ENCODE results near the gene OXT. TPM values are rescaled to one million over a fixed set of nuclear protein-coding genes. Genes with fewer than 3 reads are reported as not detected.
"Not testable (repeated sequence)": the region's sequence is repeated elsewhere in the genome, so short reads cannot be mapped to it uniquely, and the experiment has no call there.

Gene OXT
- total RNA-seq, 2 experiments from 2014 or later: 0.46 TPM; not detected in 1

DNA sequence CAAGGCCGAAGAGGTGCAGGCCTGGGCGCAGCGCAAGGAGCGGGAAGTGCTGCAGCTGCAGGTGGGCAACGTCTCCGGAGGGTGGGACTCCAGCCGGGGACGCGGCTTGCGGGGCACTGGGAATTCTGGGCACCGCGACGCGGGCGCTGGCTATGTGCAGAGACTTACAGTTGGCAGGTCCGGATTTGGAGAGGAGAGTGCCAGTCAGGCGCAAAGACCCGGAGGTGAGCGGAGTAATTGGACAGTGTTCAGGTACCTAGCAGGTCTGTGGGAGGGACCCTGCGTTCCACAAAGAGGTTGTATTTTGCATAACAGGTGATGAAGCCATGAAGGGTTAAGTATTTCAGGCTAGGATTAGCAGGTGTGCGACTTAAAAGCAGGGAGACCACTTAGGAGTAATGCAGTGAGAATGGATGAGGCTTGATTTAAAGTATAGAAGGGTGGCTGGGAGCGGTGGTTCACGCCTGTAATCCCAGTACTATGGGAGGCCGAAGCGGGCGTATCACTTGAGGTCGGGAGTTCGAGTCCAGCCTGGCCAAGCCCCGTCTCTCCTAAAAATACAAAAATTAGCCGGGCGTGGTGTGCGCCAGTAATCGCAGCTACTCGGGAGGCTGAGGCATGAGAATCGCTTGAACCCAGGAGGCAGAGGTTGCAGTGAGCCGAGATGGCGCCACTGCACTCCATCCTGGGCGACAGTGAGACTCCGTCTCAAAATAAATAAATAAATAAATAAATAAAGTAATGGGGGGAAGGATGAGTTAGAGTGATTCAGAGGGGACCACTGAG lies 24.6 kb upstream of the OXT start:
- ChIA-PET CTCF (no interaction called here), POLR2A (interaction anchor here (0.6 to 1.3 kb wide), 2 partner anchors 55 to 157 kb away, joined by 3 to 4 read pairs; no protein-coding TSS in a partner anchor)

DNA sequence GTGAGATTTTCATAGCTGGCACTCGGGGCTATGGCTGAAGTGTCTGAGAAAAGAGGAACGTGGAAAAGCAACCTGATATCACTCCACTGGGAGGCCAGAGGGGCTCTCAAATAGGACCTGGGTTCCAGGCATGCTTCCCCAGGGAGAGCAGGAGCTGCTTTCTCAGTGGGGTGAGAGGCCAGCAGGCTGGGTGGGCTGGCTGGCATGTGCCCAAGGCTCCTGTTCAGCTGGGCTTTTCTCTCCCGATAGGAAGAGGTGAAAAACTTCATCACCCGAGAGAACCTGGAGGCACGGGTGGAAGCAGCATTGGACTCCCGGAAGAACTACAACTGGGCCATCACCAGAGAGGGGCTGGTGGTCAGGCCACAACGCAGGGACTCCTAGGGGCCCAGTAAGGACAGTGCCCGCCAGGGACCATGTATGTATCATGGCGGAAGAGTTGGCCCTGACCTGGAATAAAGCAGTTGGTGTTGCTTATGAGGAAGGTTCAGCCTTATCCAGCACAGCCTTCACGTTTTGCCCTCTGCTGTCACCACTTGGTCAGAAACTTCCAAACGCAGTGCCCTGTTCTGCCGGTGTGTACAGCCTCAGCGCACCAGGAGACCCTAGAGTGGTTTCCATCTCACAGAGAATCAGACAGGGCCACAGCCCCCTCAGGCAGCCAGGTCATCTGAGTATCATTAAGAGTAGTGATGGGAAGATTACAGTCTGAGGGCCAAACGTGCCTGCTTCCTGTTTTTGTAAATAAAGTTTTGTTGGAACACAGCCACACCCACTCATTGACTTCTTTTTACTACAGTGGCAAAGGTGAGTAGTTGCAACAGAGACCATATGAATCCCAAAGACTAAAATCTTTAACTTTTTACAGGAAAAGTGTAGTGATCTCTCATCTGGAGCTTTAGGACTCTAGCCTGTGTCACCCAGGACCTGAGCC lies 23.7 kb upstream of the OXT start:
- CTCF ChIA-PET: no interaction called here

DNA sequence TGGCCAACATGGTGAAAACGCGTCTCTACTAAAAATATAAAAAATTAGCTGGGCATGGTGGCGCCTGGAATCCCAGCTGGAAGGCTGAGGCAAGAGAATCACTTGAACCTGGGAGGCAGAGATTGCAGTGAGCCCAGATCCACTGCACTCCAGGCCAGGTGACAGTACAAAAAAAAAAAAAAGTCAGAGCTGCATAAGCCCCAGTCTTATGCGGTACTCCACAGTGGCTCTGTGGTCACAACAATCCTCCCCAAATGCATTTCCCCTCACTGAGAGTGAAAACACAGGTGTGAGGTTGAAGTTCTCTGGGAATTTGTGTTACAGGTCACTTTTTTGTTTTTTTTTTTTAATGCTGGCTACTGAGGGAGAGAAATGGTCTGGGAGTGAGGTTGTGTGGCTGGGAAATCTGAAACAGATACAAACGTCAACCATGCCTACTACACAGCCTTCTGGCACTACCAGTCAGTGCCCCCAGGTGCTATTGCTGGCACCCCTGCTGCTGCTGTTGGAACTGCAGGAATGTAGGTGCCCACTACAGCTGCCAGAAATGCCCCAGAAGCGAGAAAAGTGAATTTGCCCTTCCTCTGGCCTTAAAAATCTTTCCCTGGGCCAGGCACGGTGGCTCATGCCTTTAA lies 19.9 kb upstream of the OXT start:
- ChIA-PET CTCF (interaction anchor here (0.6 kb wide), 1 partner anchor 29 kb away, joined by 3 read pairs; no protein-coding TSS in a partner anchor), POLR2A (interaction anchor here (0.7 kb wide), 2 partner anchors 64 to 265 kb away, joined by 4 to 5 read pairs; no protein-coding TSS in a partner anchor)

More for the DNA sequence above, 23.7 kb upstream of the OXT start:
- POLR2A ChIA-PET: interaction anchor here (1.3 kb wide), 1 partner anchor 156 kb away, joined by 3 read pairs; no protein-coding TSS in a partner anchor

DNA sequence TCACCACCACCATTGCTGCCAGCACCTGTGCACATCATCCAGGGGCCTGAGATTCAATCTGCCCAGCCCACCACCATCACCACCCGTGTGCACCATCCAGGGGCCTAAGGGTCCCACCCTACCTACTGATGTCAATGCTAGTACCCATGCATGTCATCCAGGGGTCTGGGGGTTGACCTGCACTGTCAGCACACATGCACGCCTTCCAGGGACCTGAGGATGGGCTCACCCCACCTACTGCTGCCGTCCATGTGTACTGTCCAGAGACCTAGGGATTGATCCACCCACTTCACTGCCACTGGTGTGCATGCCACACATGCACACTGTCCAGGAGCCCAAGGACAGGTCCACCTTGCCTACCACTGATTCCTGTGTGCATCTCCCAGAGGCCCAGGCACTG lies 11.9 kb upstream of the OXT start:
- ChIA-PET POLR2A (no interaction called here), CTCF (no interaction called here)

DNA sequence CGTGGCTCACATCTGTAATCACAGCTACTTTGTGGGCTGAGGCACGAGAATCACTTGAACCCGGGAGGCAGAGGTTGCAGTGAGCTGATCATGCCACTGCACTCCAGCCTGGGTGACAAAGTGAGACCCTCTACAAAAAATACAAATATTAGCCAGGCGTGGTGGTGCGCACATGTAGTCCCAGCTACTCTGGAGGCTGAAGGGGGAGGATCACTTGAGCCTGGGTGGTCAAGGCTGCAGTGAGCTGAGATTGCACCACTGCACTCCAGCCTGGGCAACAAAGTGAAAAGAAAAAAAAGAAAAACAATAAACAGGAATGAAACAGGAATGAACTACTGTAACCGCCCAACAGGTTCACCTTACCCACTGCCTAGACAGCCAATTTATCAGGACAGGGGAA lies 7.3 kb upstream of the OXT start:
- CTCF ChIA-PET: interaction anchor here (1.7 kb wide), 1 partner anchor 10 kb away, joined by 7 read pairs; no protein-coding TSS in a partner anchor
- POLR2A ChIA-PET: not testable (repeated sequence)

DNA sequence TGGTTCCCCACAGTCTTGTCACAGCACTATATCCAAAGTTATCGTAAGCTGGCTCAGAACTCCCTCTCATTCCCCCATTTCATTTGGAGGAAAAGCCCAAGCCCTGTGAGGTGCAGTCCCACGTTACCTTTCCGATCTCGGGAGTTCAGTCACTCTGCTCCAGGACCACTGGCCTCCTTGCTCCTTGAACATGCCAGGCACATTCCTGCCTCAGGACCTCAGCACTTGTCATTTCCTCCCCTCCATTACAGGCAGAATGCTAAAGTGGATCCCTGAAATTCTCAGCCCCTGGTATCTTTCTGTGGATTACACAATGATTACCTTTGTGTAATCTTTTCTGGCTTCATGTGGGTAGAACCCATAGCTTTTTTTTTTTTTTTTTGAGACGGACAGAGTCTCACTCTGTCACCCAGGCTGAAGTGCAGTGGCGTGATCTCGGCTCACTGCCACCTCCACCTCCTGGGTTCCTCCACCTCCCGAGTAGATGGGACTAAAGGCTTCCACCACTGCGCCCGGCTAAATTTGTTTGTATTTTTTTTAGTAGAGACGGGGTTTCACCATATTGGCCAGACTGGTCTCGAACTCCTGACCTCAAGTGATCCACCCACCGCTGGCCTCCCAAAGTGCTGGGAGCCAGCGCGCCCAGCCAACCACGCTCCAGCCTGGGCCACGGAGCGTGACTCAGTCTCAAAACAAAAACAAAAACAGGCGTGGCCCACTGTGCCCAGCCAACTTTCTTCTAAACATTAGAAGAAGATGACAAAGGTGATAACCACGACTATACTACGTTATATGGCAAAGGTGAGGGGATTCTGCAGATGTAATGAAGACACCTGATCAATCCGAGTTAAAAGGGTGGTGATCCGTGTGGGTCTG lies 4.0 kb upstream of the OXT start:
- ChIA-PET CTCF (no interaction called here), POLR2A (no interaction called here)

DNA sequence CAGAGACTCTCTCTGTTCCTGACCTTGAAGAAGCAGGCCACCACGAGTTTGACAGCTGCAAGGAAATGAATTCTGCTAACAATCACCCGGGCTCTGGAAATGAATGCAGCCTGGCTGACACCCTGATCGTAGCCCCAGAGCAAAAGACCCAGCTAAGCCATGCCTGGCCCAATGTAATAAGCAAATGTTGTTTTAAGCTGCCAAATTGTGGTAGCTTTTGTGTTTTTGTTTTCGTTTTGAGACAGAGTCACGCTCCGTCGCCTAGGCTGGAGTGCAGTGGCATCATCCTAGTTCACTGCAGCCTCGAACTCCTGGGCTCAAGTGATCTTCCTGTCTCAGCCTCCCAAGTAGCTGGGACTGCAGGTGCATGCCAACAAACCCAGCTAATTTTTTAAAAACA lies 3.3 kb upstream of the OXT start:
- ChIA-PET POLR2A (interaction anchor here (0.6 kb wide), 1 partner anchor 109 kb away, joined by 7 read pairs; no protein-coding TSS in a partner anchor), CTCF (interaction anchor here (1.4 kb wide), 1 partner anchor 33 kb away, joined by 3 read pairs; no protein-coding TSS in a partner anchor)

DNA sequence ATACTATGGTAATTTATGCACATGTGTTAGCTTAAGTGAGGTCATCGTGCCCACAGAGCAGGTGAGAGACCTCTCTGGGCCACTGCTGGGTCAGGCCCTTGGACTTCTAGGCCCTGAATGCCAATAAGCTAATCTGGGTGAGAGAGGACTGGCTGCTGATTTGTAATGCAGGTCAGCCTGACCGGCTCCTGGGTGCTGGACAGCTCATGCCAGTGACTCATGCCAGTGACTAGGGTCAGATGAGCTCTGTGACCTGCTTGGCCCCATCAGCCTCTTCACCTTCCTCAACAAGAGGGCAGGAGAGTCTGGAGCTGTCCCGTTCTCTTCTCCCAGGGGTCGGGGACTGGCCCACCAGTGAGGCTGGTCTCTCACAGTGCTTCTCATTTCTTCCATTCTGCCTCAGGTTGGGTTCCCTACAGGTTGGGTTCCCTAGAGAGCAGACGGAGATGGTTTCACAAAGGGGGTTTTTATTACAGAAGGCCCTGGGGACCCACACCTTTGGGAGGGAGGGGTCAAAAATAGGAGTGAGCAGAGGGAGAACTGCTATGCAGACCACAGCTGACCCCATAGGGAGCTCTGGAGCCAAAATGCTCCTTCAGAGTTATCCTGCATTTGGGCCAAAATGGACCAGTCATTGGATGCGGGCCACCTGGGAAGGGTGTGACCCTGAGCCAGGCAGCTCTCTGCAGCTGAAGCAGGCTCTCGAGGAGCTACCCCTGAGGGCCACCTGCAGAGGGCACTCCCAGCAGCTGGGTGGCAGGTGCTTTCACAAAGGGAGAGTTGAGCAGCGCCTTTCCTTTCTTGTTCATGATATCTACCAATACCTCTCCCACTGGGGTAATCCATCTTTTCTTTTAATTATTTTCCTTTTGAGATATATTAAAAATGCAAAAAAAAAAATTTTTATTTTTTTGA lies 2.2 kb upstream of the OXT start:
- ChIA-PET CTCF (interaction anchor here (1.0 to 1.6 kb wide), 3 partner anchors 15 to 184 kb away, joined by 3 to 6 read pairs (median 3); no protein-coding TSS in a partner anchor), POLR2A (interaction anchor here (0.8 to 1.2 kb wide), 2 partner anchors 20 to 23 kb away, joined by 3 read pairs; no protein-coding TSS in a partner anchor)

DNA sequence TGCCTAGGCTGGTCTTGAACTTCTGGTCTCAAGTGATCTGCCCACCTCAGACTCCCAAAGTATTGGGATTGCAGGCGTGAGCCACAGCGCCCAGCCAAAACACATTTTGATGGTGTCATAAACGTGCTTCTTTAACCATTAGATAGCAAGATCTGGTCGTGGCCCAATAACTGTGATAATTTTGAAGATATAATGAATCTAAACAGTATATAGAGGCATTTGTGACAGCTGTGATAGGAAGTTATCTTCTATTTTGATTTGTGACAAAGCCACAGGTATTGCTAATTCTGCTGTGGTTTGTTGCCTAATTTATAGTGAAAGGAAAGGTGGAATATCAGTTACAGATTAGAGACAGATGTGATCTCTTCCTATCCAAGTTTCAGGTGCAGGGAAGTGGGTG lies 695 bp upstream of the OXT start:
- POLR2A ChIA-PET: no interaction called here
- CTCF ChIA-PET: interaction anchor here (1.0 kb wide), 1 partner anchor 91 kb away, joined by 4 read pairs; no protein-coding TSS in a partner anchor

DNA sequence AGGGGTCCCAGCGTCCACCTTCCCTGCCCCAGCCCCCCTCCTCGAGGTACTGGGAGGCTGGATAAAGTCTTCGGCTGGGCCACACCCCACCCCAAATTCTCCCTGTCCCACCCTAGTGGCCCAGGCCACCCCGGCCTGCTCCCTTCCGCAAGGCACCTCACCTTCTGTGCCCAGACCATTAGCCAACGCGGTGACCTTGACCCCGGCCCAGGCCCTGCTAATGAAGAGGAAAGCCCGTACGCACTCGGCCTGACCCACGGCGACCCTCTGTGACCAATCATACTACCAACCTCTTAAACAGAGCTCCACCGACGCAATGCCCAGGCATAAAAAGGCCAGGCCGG lies 182 bp upstream of the OXT start:
- POLR2A ChIA-PET: no interaction called here
- CTCF ChIA-PET: interaction anchor here (1.5 kb wide), 1 partner anchor 21 kb away, joined by 4 read pairs; no protein-coding TSS in a partner anchor

DNA sequence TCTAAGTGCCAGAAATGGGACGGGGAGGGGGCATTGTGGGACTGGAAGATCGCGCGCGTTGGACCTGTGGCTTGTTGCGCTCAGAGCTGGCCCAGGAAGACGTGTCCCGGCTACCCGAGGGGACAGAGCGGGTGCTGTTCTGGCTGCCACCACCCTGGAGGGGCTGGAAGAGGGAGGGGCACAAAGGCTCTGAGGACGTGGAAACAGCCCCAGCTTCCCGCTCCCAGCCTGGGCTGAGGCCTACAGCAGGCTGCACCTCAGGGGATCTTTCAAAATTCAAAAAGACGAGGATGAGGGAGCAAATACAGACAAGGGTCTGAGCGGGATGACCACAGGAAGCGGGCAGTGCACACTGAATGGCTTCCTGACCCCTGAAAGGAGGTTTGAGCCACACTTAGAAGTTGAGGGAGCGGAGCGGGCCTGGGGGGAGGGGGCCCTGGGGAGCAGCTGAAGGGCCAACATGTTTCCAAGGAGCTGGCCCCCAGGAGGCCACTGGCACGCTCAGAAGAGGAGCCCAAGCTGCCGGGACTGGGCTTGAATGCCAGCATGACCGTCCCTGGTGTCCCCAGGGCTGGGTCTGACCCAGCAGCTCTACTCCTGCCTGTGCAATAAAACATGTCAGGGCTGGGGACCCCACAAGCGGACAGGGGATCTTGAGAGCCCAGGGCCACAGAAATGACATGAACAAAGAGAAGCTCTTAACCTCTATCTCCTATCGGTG lies 1.3 kb downstream of the OXT start:
- ChIA-PET POLR2A (no interaction called here), CTCF (interaction anchor here (1.5 kb wide), 1 partner anchor 20 kb away, joined by 4 read pairs; no protein-coding TSS in a partner anchor)

DNA sequence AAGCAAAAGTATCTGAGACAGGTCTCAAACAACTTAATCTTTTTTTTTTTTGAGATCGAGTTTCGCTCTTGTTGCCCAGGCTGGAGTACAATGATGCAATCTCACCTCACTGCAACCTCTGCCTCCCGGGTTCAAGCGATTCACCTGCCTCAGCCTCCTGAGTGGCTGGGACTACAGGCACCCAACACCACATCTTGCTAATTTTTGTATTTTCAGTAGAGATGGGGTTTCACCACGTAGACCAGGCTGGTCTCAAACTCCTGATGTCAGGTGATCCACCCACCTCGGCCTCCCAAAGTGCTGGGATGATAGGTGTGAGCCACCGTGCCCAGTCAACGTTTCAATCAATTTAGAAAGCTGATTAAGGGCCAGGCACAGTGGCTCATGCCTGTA lies 1.8 kb downstream of the OXT start:
- CTCF ChIA-PET: not testable (repeated sequence)

DNA sequence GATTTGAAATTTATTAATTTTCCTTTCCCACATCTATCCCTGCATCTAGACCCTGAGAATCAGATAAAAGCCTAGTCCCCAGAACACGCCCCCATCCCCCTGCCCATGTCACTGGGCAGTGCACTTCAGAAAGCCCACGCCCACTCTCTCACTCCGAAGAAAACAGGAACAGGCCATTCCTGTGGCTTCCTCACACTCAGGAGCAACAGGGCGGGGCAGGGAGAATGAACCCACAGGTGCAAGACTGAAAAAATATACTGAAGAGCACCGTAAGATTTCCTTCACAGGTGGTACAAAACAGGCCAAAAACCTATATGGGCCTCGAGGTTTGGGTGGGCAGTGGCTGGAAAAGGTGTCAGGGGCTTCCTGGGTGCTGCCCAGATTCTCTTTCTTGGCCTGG lies 3.4 kb downstream of the OXT start:
- CTCF ChIA-PET: no interaction called here

More for the DNA sequence above, 1.8 kb downstream of the OXT start:
- POLR2A ChIA-PET: not testable (repeated sequence)

DNA sequence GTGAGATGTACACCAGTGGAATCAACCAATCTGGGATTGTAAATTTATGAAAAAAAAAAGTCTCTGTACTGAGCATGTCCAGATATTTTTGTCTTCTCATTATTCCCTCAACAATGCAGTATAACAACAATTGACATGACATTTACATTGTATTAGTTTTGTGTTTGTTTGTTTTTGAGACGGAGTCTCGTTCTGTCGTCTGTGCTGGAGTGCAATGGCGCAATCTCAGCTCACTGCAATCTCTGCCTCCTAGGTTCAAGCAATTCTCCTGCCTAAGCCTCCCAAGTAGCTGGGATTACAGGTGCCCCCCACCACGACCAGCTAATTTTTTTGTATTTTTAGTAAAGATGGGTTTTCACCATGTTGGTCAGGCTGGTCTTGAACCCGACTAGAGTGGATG lies 3.9 kb downstream of the OXT start:
- CTCF ChIA-PET: not testable (repeated sequence)

More for the DNA sequence above, 3.4 kb downstream of the OXT start:
- POLR2A ChIA-PET: no interaction called here

DNA sequence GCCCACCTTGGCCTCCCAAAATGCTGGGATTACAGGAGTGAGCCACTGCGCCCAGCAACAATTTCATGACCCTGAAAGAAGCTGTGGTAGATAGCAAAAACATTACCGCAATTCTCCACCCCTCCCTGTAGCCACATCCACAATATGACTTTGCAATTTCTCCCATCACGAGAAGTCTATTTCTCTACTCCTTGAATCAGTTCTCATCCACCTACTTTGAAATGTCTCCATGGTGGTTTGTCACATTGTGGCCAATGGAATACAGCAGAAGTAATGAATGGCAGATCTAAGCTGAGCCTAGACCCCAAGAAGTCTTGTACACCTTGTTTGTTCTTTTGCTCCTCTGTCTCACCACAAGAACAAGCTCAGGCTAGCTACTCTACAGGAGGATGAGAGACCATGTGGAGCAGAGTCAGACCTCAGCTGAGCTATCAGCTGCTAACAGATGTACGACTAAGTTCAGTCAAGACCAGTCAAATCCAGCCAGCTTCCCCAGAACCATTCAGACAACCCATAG lies 6.3 kb downstream of the OXT start:
- POLR2A ChIA-PET: no interaction called here
- CTCF ChIA-PET: interaction anchor here (0.7 kb wide), 1 partner anchor 73 kb away, joined by 6 read pairs; no protein-coding TSS in a partner anchor

More for the DNA sequence above, 3.9 kb downstream of the OXT start:
- POLR2A ChIA-PET: not testable (repeated sequence)

DNA sequence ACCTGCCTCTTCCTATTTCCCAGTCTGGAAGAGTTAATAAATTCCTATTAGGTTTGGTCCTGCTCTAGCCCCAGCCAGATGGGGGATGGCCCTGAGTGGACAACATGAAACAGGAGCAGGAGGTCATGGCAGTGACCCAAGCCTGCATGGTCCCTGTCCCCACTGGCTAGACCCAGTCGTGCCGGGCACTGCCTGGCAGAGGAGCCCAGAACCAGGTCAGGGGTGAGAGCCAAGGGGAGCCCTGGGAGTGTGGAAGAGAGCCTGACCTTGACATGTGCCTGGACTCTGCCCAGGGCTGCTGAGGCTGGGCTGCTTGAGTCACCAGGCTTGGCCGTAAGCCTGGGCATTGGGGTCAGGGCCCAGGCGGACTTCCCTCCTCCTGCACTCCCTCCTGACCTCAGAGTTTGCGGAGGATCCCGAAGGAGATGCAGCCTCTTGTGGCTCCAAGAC lies 9.5 kb downstream of the OXT start:
- ChIA-PET POLR2A (no interaction called here), CTCF (no interaction called here)

DNA sequence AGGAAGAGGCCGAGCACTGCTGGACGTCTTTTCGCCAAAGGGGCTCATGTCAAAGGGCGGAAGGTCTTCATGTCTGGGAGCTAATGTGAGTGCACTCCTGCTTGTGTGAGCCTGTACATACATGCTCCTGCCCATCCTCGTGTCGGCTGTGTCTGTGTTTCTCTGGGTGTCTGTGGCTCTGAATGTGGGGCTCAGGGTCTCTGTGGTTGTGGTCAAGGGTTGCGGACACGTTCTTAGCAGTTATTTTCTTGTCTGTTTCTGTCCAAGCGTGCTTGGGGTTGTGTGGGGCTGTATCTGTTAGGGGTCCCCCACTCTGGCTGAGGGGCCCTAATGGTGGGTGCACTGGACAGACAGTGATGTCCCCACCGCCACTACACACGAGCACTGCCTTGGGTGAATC lies 10.2 kb downstream of the OXT start:
- POLR2A ChIA-PET: no interaction called here

More for the DNA sequence above, 10.2 kb downstream of the OXT start:
- CTCF ChIA-PET: interaction anchor here (0.6 kb wide), 1 partner anchor 27 kb away, joined by 3 read pairs; no protein-coding TSS in a partner anchor
